ENCODE measurements around the gene PRR33.
"Not testable (repeated sequence)": the region's sequence is repeated elsewhere in the genome, so short reads cannot be mapped to it uniquely, and the experiment has no call there.

- TF ChIP-seq SMC3 (IDR thresholded peaks at IDR 0.05; ENCODE audit: borderline replicate concordance, low read length); NBN (IDR thresholded peaks at IDR 0.05); RCOR1 (conservative IDR thresholded peaks at IDR 0.05; ENCODE audit: low read depth, low read length); POLR2AphosphoS5 (IDR thresholded peaks at IDR 0.05; ENCODE audit: low read length); EZH2 (IDR thresholded peaks at IDR 0.05; ENCODE audit: borderline replicate concordance, control insufficient read depth, low read depth, low read length); E2F4 (IDR thresholded peaks at IDR 0.05; ENCODE audit: low read depth, low read length); MYC (IDR thresholded peaks at IDR 0.05; ENCODE audit: insufficient read depth, insufficient read length, insufficient replicate concordance, low read length, severe bottlenecking): not testable (repeated sequence)
- TF ChIP-seq, protein P1, sequence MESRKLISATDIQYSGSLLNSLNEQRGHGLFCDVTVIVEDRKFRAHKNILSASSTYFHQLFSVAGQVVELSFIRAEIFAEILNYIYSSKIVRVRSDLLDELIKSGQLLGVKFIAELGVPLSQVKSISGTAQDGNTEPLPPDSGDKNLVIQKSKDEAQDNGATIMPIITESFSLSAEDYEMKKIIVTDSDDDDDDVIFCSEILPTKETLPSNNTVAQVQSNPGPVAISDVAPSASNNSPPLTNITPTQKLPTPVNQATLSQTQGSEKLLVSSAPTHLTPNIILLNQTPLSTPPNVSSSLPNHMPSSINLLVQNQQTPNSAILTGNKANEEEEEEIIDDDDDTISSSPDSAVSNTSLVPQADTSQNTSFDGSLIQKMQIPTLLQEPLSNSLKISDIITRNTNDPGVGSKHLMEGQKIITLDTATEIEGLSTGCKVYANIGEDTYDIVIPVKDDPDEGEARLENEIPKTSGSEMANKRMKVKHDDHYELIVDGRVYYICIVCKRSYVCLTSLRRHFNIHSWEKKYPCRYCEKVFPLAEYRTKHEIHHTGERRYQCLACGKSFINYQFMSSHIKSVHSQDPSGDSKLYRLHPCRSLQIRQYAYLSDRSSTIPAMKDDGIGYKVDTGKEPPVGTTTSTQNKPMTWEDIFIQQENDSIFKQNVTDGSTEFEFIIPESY (IDR thresholded peaks at IDR 0.05), result not testable (repeated sequence)
- TF ChIP-seq, protein P2, sequence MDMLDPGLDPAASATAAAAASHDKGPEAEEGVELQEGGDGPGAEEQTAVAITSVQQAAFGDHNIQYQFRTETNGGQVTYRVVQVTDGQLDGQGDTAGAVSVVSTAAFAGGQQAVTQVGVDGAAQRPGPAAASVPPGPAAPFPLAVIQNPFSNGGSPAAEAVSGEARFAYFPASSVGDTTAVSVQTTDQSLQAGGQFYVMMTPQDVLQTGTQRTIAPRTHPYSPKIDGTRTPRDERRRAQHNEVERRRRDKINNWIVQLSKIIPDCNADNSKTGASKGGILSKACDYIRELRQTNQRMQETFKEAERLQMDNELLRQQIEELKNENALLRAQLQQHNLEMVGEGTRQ (IDR thresholded peaks at IDR 0.05; ENCODE audit: borderline replicate concordance, low read depth, low read length), result not testable (repeated sequence)
- TF ChIP-seq, protein P3, sequence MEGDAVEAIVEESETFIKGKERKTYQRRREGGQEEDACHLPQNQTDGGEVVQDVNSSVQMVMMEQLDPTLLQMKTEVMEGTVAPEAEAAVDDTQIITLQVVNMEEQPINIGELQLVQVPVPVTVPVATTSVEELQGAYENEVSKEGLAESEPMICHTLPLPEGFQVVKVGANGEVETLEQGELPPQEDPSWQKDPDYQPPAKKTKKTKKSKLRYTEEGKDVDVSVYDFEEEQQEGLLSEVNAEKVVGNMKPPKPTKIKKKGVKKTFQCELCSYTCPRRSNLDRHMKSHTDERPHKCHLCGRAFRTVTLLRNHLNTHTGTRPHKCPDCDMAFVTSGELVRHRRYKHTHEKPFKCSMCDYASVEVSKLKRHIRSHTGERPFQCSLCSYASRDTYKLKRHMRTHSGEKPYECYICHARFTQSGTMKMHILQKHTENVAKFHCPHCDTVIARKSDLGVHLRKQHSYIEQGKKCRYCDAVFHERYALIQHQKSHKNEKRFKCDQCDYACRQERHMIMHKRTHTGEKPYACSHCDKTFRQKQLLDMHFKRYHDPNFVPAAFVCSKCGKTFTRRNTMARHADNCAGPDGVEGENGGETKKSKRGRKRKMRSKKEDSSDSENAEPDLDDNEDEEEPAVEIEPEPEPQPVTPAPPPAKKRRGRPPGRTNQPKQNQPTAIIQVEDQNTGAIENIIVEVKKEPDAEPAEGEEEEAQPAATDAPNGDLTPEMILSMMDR (IDR thresholded peaks at IDR 0.05 in 2 of 3, conservative IDR thresholded peaks at IDR 0.05 in 1 of 3; ENCODE audit: control insufficient read depth in 2 of 3, extremely low read depth in 1 of 3, insufficient read depth in 1 of 3, low read depth in 3 of 3, low read length in 3 of 3), result not testable (repeated sequence)
These were observed 17.9 kb downstream of the PRR33 start for GRCh38 chr11:1873813-1874150.
